HepG2 (cell line): Measurements from ENCODE around the gene ULK3.

Source experiments
- ADNP ChIP-seq: sonication (generic); formaldehyde crosslinking; IDR thresholded peaks from 2 replicates; pipeline ENCODE4 v1.4.0; 2020; ENCODE audit warnings: missing genetic modification reagents
- ATF4 ChIP-seq, 2 experiments: fragments of 450-650 bp in 1 of 2; sonication (generic) in 1 of 2; formaldehyde crosslinking; IDR thresholded peaks; 2 replicates each; pipeline versions ENCODE4 v1.5.0 to v1.8.0; 2020 to 2022; ENCODE audit warnings: mild to moderate bottlenecking in 1 of 2, missing genetic modification reagents in 1 of 2
- EHMT2 ChIP-seq: fragments of 200-600 bp; sonication (generic); IDR thresholded peaks from 2 replicates; pipeline ENCODE4 v1.7.0; 2017; ENCODE audit warnings: antibody characterized with exemption, low read depth, low read length, borderline replicate concordance
- GATA4 ChIP-seq: sonication (generic); IDR thresholded peaks from 2 replicates; pipeline ENCODE4 v1.6.1; 2016; ENCODE audit warnings: antibody characterized with exemption, low read depth, borderline replicate concordance
- TEF ChIP-seq: sonication (generic); formaldehyde crosslinking; IDR thresholded peaks from 2 replicates; pipeline ENCODE4 v1.5.0; 2020; ENCODE audit warnings: missing genetic modification reagents
- ZNF207 ChIP-seq: fragments of 450-650 bp; IDR thresholded peaks from 2 replicates; pipeline ENCODE4 v1.6.1; 2016; ENCODE audit warnings: antibody characterized with exemption, borderline replicate concordance
- ZNF383 ChIP-seq: sonication (generic); formaldehyde crosslinking; IDR thresholded peaks from 2 replicates; pipeline ENCODE4 v1.4.0; 2020; ENCODE audit warnings: missing genetic modification reagents, mild to moderate bottlenecking, borderline replicate concordance
- ZNF879 ChIP-seq: sonication (generic); formaldehyde crosslinking; IDR thresholded peaks from 2 replicates; pipeline ENCODE4 v1.8.1; 2023; ENCODE audit warnings: missing genetic modification reagents

- TF ChIP-seq EHMT2 (no peak), ATF4 (CRISPR knock-in tag; IDR thresholded peaks at IDR 0.05) (no peak), GATA4 (no peak), ZNF383 (CRISPR knock-in tag) (no peak), TEF (CRISPR knock-in tag) (no peak), ZNF879 (CRISPR knock-in tag) (no peak), ZNF207 (no peak), ADNP (CRISPR knock-in tag) (no peak)
Measured at GRCh38 chr15:74798388-74799254, 44.3 kb downstream of the ULK3 start.
